GM10847 (cell line): ENCODE measurements around the gene ADGRL3.

ENCODE experiments used
- POLR2A ChIP-seq: IDR thresholded peaks from 2 replicates; pipeline ENCODE4 v1.6.1; 2011; ENCODE audit not compliant: insufficient read length; ENCODE audit errors: extremely low read depth

ADGRL3 gene

GRCh38 chr4:61559396-61559795 is 359.3 kb downstream of the ADGRL3 start:
- TF ChIP-seq POLR2A, result no peak

- TF ChIP-seq POLR2A, result no peak
Measured at GRCh38 chr4:61561028-61561427, 360.9 kb downstream of the ADGRL3 start.

- TF ChIP-seq POLR2A, result no peak
Measured at GRCh38 chr4:61571761-61572559, 371.8 kb downstream of the ADGRL3 start.

- no peak for TF ChIP-seq POLR2A
Measured at GRCh38 chr4:61575796-61576195, 375.7 kb downstream of the ADGRL3 start.

GRCh38 chr4:61579786-61580185 is 379.7 kb downstream of the ADGRL3 start:
- TF ChIP-seq POLR2A, result no peak

- TF ChIP-seq POLR2A, result no peak
Measured at GRCh38 chr4:61580721-61581377, 380.7 kb downstream of the ADGRL3 start.

GRCh38 chr4:61583696-61584095 is 383.6 kb downstream of the ADGRL3 start:
- TF ChIP-seq POLR2A, result no peak

GRCh38 chr4:61588621-61589402 is 388.7 kb downstream of the ADGRL3 start:
- no peak for TF ChIP-seq POLR2A

GRCh38 chr4:61590881-61591280 is 390.8 kb downstream of the ADGRL3 start:
- TF ChIP-seq POLR2A, result no peak

- TF ChIP-seq POLR2A, result no peak
Measured at GRCh38 chr4:61596606-61597340, 396.6 kb downstream of the ADGRL3 start.

GRCh38 chr4:61603086-61603485 is 403.0 kb downstream of the ADGRL3 start:
- no peak for TF ChIP-seq POLR2A

- no peak for TF ChIP-seq POLR2A
Measured at GRCh38 chr4:61604054-61604453, 403.9 kb downstream of the ADGRL3 start.

GRCh38 chr4:61605984-61606383 is 405.9 kb downstream of the ADGRL3 start:
- no peak for TF ChIP-seq POLR2A

GRCh38 chr4:61614231-61614630 is 414.1 kb downstream of the ADGRL3 start:
- TF ChIP-seq POLR2A, result no peak

- no peak for TF ChIP-seq POLR2A
Measured at GRCh38 chr4:61619528-61619927, 419.4 kb downstream of the ADGRL3 start.
